NCI-H82 treated with DMSO at 0.1 percent for 48 hours (cell line): ENCODE results near the gene STT3A.

ENCODE experiments used
- DNase-seq: peaks from one replicate; lab custom pipeline; 2025; ENCODE audit not compliant: unreplicated experiment; lab: John Stamatoyannopoulos, UW

STT3A gene

GRCh38 chr11:125587480-125587879, 5.2 kb upstream of the STT3A start:
- DNase-seq, result no peak

- no peak for DNase-seq
Measured at GRCh38 chr11:125588505-125588904, 4.1 kb upstream of the STT3A start.

GRCh38 chr11:125591649-125592304, 875 bp upstream of the STT3A start:
- DNase-seq, result no peak

GRCh38 chr11:125593114-125593820, 615 bp downstream of the STT3A start:
- DNase-seq, result no peak

GRCh38 chr11:125594958-125595357, 2.3 kb downstream of the STT3A start:
- no peak for DNase-seq

GRCh38 chr11:125600663-125601062, 8.0 kb downstream of the STT3A start:
- no peak for DNase-seq

- DNase-seq, result no peak
Measured at GRCh38 chr11:125603207-125603606, 10.6 kb downstream of the STT3A start.

GRCh38 chr11:125605417-125605816, 12.8 kb downstream of the STT3A start:
- no peak for DNase-seq

GRCh38 chr11:125609545-125609944, 16.9 kb downstream of the STT3A start:
- no peak for DNase-seq

- no peak for DNase-seq
Measured at GRCh38 chr11:125618383-125618782, 25.7 kb downstream of the STT3A start.

GRCh38 chr11:125621995-125622394, 29.3 kb downstream of the STT3A start:
- DNase-seq, result no peak

GRCh38 chr11:125623064-125623463, 30.4 kb downstream of the STT3A start:
- DNase-seq, result no peak

- DNase-seq, result no peak
Measured at GRCh38 chr11:125624756-125625213, 32.1 kb downstream of the STT3A start, which contains the start of gene CHEK1. Gene CHEK1 (plus strand): TSS chr11:125625163. CDS start chr11:125626769, 1,606 bp downstream.

GRCh38 chr11:125625225-125625629, 32.6 kb downstream of the STT3A start:
- no peak for DNase-seq

- peak; percentile 71 for DNase-seq
Measured at GRCh38 chr11:125625630-125626287, 33.1 kb downstream of the STT3A start.

- peak; percentile 68 for DNase-seq
Measured at GRCh38 chr11:125626288-125626950, 33.8 kb downstream of the STT3A start.

GRCh38 chr11:125627236-125627910, 34.7 kb downstream of the STT3A start:
- no peak for DNase-seq

GRCh38 chr11:125637840-125638239, 45.2 kb downstream of the STT3A start:
- no peak for DNase-seq

GRCh38 chr11:125638315-125638714, 45.7 kb downstream of the STT3A start:
- no peak for DNase-seq

GRCh38 chr11:125645871-125646270, 53.2 kb downstream of the STT3A start:
- DNase-seq, result no peak
